KMS-11 (cell line): ENCODE data around the gene GRM5.

ENCODE experiments used
- H2AFZ ChIP-seq: fragments of 200-600 bp; sonication (generic); 2 replicates; pipeline ENCODE4 v1.6.1; 2016; ENCODE audit warnings: antibody characterized with exemption, mixed run types, low read depth
- H3K27ac ChIP-seq: fragments of 200-600 bp; sonication (generic); 2 replicates; pipeline ENCODE4 v1.6.1; 2016; ENCODE audit warnings: mild to moderate bottlenecking, mixed run types
- H3K27me3 ChIP-seq: fragments of 200-600 bp; sonication (generic); 2 replicates; pipeline ENCODE4 v1.6.1; 2017; ENCODE audit warnings: mild to moderate bottlenecking, low read depth, mixed run types, moderate library complexity; ENCODE audit not compliant: insufficient read depth
- H3K36me3 ChIP-seq: fragments of 200-600 bp; sonication (generic); 2 replicates; pipeline ENCODE4 v1.6.1; 2017; ENCODE audit warnings: mild to moderate bottlenecking, mixed run types; ENCODE audit not compliant: insufficient read depth
- H3K4me1 ChIP-seq: fragments of 200-600 bp; sonication (generic); 2 replicates; pipeline ENCODE4 v1.6.1; 2016; ENCODE audit warnings: mild to moderate bottlenecking, low read depth, mixed run types; ENCODE audit not compliant: poor library complexity, severe bottlenecking
- H3K4me2 ChIP-seq: fragments of 200-600 bp; sonication (generic); 2 replicates; pipeline ENCODE4 v1.7.0; 2016; ENCODE audit warnings: mild to moderate bottlenecking, mixed run types
- H3K4me3 ChIP-seq: fragments of 200-600 bp; sonication (generic); IDR thresholded peaks from 2 replicates; pipeline ENCODE4 v1.6.1; 2017; ENCODE audit warnings: low read depth, low read length, mixed read lengths; ENCODE audit not compliant: insufficient read depth
- H3K79me2 ChIP-seq: fragments of 200-600 bp; sonication (generic); 2 replicates; pipeline ENCODE4 v1.6.1; 2016; ENCODE audit warnings: low read depth, mixed run types; ENCODE audit not compliant: insufficient read depth
- H3K9ac ChIP-seq: fragments of 200-600 bp; sonication (generic); 2 replicates; pipeline ENCODE4 v1.6.1; 2016; ENCODE audit warnings: mild to moderate bottlenecking, mixed run types
- H4K20me1 ChIP-seq: fragments of 200-600 bp; sonication (generic); 2 replicates; pipeline ENCODE4 v1.6.1; 2016; ENCODE audit warnings: mild to moderate bottlenecking, mixed run types; ENCODE audit not compliant: insufficient read depth
- CTCF ChIP-seq: fragments of 200-600 bp; sonication (generic); conservative IDR thresholded peaks from 2 replicates; pipeline ENCODE4 v1.6.1; 2017; ENCODE audit warnings: low read depth, mild to moderate bottlenecking, antibody characterized with exemption, low read length, moderate library complexity, mixed read lengths

The GRM5 gene

GRCh38 chr11:88482871-88483301 lies 582.9 kb downstream of the GRM5 start:
- Histone ChIP-seq H3K27ac (no peak overlapping the region), H3K36me3 (no peaks in the 10 kb centered on the region), H3K9ac (no peak overlapping the region), H3K4me3 (no peak overlapping the region), H3K4me2 (no peak overlapping the region), H3K27me3 (no peaks in the 10 kb centered on the region), H3K4me1 (no peaks in the 10 kb centered on the region), H3K79me2 (no peaks in the 10 kb centered on the region), H4K20me1 (no peaks in the 10 kb centered on the region), H2AFZ (no peak overlapping the region)
- no peak for TF ChIP-seq CTCF

- Histone ChIP-seq H3K9ac (no peak overlapping the region), H3K4me2 (no peak overlapping the region), H2AFZ (no peak overlapping the region), H3K27me3 (no peaks in the 10 kb centered on the region), H3K79me2 (no peaks in the 10 kb centered on the region), H3K36me3 (no peaks in the 10 kb centered on the region), H4K20me1 (no peaks in the 10 kb centered on the region), H3K4me3 (no peak overlapping the region), H3K4me1 (no peaks in the 10 kb centered on the region), H3K27ac (no peak overlapping the region)
- TF ChIP-seq CTCF, result no peak
These were observed 585.6 kb downstream of the GRM5 start for GRCh38 chr11:88480223-88480622.

- no peak overlapping the region for H2AFZ ChIP-seq
- no peak overlapping the region for H3K4me2 ChIP-seq
- TF ChIP-seq CTCF, result no peak
- H3K27ac ChIP-seq, result no peak overlapping the region
- no peak overlapping the region for H3K4me3 ChIP-seq
- H3K36me3 ChIP-seq, result no peaks in the 10 kb centered on the region
- no peaks in the 10 kb centered on the region for H3K79me2 ChIP-seq
- H4K20me1 ChIP-seq, result no peaks in the 10 kb centered on the region
- no peak overlapping the region for H3K9ac ChIP-seq
- no peaks in the 10 kb centered on the region for H3K27me3 ChIP-seq
- H3K4me1 ChIP-seq, result no peaks in the 10 kb centered on the region
These were observed 587.5 kb downstream of the GRM5 start for GRCh38 chr11:88478136-88478815.

- Histone ChIP-seq H2AFZ (no peak overlapping the region), H3K27me3 (no peaks in the 10 kb centered on the region), H3K9ac (no peak overlapping the region), H3K79me2 (no peaks in the 10 kb centered on the region), H3K4me2 (no peak overlapping the region), H3K4me3 (no peak overlapping the region), H4K20me1 (no peaks in the 10 kb centered on the region), H3K27ac (no peak overlapping the region), H3K36me3 (no peaks in the 10 kb centered on the region), H3K4me1 (no peaks in the 10 kb centered on the region)
- no peak for TF ChIP-seq CTCF
These were observed 589.8 kb downstream of the GRM5 start for GRCh38 chr11:88475991-88476418.
